Mucosa of descending colon (tissue), 3 donors: ENCODE data around the gene ZEB2. TPM values are rescaled to one million over a fixed set of nuclear protein-coding genes. Genes with fewer than 3 reads are reported as not detected.

Experiments used
- ATAC-seq: fragments of 200-7000 bp; cut with Tn5 transposase; one replicate; pipeline ENCODE4 v1.9.1; 2020; ENCODE audit warnings: mild to moderate bottlenecking, moderate library complexity
- DNase-seq, 3 donors: peaks; one replicate each; pipeline ENCODE4 v3.0.0-alpha.2; 2020
- H3K36me3 ChIP-seq: fragments of 200-600 bp; one replicate; pipeline ENCODE4 v1.8.0; 2021; ENCODE audit warnings: low read depth, mild to moderate bottlenecking
- H3K4me1 ChIP-seq: fragments of 200-600 bp; one replicate; pipeline ENCODE4 v1.8.0; 2021; ENCODE audit warnings: low read depth, mild to moderate bottlenecking
- H3K4me3 ChIP-seq: fragments of 200-600 bp; one replicate; pipeline ENCODE4 v1.8.0; 2021; ENCODE audit warnings: mild to moderate bottlenecking
- H3K9me3 ChIP-seq: fragments of 200-600 bp; one replicate; pipeline ENCODE4 v1.8.0; 2021; ENCODE audit warnings: mild to moderate bottlenecking
- intact Hi-C, 2 donors: fragments of 100-400 bp; cut with DNase I in 1 of 2; cut with micrococcal nuclease in 1 of 2; formaldehyde crosslinking; loops; one replicate each; pipeline versions ENCODE4 v1.11.0 to v1.11.1; 2022; cut with DNase I, micrococcal nuclease
- total RNA-seq, 3 donors: library from RNA; stranded (reverse); fragmentation: NEBNext Ultra II Directional in 2 of 3; extraction: Animal tissue kit (Norgen Biotek cat#: 25700) in 2 of 3; gene quantifications; one replicate each; pipeline versions ENCODE4 v1.2.1 to v1.2.4, GENCODE V29; 2021 to 2023
- TF ChIP-seq, protein P1 (sequence below): fragments of 200-600 bp; IDR thresholded peaks from one replicate; pipeline ENCODE4 v1.8.0; 2022; ENCODE audit warnings: antibody characterized with exemption, mild to moderate bottlenecking
- donor health status: DM: no; HTN: no; CAD: no; lungs with moderate emphysema.
- donor health status: DM: no; HTN: no; CAD: no.
- donor health status: DM: no; HTN: yes; CAD: no.

Gene ZEB2
- total RNA-seq, 3 donors from 2014 or later, result 19.0 to 80.1 (median 48.6) TPM

DNA sequence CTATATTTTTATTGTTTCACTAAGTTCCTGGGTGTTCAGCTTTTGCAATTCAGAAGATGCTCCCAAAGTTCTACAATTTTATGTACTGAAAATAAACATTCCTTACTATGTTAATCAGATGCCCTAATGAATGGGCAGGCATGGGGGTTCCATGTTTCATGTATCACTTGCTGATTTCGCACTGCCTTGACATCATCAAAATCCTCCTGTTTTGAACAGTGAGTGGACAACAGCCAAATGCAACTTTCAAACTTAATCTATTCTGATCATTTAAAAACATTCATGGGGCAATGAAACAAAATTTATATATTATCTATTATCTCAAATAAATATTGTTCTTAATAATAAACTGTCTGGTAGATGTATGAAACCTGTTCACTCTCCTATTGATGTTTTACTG is 43.2 kb downstream of the ZEB2 start:
- intact Hi-C loops, result no loop called here
- Histone ChIP-seq H3K36me3 (no peaks in the 10 kb centered on the region), H3K4me1 (no peaks in the 10 kb centered on the region), H3K4me3 (no peak overlapping the region), H3K9me3 (no peaks in the 10 kb centered on the region)
- TF ChIP-seq, protein P1, sequence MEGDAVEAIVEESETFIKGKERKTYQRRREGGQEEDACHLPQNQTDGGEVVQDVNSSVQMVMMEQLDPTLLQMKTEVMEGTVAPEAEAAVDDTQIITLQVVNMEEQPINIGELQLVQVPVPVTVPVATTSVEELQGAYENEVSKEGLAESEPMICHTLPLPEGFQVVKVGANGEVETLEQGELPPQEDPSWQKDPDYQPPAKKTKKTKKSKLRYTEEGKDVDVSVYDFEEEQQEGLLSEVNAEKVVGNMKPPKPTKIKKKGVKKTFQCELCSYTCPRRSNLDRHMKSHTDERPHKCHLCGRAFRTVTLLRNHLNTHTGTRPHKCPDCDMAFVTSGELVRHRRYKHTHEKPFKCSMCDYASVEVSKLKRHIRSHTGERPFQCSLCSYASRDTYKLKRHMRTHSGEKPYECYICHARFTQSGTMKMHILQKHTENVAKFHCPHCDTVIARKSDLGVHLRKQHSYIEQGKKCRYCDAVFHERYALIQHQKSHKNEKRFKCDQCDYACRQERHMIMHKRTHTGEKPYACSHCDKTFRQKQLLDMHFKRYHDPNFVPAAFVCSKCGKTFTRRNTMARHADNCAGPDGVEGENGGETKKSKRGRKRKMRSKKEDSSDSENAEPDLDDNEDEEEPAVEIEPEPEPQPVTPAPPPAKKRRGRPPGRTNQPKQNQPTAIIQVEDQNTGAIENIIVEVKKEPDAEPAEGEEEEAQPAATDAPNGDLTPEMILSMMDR, result no peak
- ATAC-seq (no peak), DNase-seq (no peak)

DNA sequence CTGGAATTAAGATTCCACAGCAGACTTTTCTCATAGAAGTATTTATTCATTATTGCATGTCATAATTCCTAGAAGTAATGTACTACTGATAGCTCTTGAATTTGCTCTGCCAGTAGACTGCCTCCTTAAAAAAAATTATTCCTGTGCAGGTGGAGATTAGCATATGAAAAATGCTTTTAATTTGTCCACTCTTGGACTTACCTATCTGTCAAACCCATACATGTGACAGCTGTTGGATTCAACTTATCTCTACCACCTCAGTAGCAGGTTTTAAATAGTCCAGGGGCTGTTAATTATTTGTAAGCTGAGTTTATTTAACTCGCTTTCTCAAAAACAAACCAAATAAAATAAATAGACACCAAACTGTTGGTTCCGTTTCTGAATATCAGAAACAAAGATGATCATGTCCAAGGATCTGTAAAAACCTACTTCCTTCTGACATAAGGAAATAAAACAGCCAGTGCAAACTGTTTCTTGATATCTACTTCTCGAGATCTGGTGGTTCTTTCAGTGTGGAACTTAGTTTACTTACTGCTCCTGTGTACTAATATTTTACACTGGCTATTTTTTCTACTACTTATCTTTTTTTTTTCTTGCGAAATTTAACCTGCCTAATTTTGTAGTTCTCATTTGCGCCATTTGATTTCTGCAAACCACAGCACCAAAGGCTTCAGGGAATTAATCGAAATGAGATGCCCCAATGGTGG is 44.2 kb downstream of the ZEB2 start:
- Histone ChIP-seq H3K4me1 (no peaks in the 10 kb centered on the region), H3K36me3 (no peaks in the 10 kb centered on the region), H3K4me3 (no peak overlapping the region), H3K9me3 (no peaks in the 10 kb centered on the region)
- intact Hi-C loops, result no loop called here
- TF ChIP-seq, protein P1, result no peak
- no peak for ATAC-seq
- DNase-seq, result no peak

DNA sequence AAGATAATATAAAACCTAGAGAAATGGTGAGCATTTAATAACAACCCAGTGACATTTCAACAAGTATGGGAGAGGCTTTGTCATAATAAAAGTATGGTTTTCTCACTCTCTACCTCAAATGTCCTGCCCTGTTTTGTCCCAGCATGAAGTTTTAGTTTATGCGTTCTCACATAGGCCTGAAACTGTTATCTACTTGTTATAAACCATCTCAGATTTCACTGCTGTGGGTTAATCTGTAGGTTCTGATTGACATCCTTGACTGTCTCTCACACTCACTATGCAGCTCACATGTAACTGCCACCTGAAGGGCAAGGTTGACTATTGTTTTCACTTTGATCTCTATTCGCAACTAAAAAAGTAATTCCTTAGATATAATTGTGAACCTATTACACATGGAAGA is 44.9 kb downstream of the ZEB2 start:
- DNase-seq (no peak), ATAC-seq (no peak)
- H3K4me1 ChIP-seq, result no peaks in the 10 kb centered on the region
- H3K36me3 ChIP-seq, result no peaks in the 10 kb centered on the region
- H3K9me3 ChIP-seq, result no peaks in the 10 kb centered on the region
- intact Hi-C loops, result no loop called here
- TF ChIP-seq, protein P1, result no peak
- H3K4me3 ChIP-seq, result no peak overlapping the region

DNA sequence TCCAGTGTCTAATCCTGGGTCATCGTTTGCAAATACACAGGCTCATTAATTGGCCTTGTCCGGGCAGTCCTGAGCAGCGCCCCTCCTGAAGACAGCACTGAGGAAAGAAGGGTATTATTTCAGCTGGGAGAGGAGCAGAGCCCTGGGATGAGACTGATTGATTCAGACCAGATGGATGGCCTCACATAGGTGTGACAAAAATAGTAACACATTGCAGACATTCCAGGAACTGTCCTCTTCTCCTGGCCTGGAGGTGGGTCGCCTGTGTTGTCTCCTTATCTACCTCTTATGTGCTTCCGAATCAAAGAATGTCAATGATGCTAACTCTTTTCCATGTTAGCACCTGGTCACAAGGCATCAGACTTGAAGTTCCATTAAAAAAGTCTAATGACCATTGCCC is 45.9 kb downstream of the ZEB2 start:
- no peaks in the 10 kb centered on the region for H3K9me3 ChIP-seq
- no peaks in the 10 kb centered on the region for H3K4me1 ChIP-seq
- H3K4me3 ChIP-seq, result no peak overlapping the region
- TF ChIP-seq, protein P1, result no peak
- ATAC-seq (no peak), DNase-seq (no peak)
- no peaks in the 10 kb centered on the region for H3K36me3 ChIP-seq
- intact Hi-C loops, result no loop called here

DNA sequence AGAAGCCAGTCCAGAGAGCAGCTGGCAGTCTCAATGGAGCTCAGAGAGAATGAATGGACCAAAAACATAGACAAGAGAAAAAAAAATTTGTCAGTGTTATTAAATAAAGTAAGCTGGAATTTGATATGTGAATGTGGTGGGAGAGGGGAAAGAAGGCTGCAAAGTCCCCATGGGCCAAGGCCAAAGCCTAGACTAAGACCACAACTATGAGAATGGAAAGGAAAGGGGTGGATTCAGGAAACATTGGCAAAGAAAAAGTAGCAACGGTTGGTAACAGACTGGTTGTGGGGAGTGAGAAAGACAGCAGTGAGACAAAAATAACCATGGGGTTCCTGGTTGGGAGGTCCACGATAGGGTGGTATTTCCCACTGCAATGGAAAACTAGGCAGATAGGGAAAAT is 47.0 kb downstream of the ZEB2 start:
- DNase-seq (no peak), ATAC-seq (no peak)
- H3K9me3 ChIP-seq, result no peaks in the 10 kb centered on the region
- intact Hi-C loops, result no loop called here
- H3K36me3 ChIP-seq, result no peaks in the 10 kb centered on the region
- TF ChIP-seq, protein P1, result no peak
- no peak overlapping the region for H3K4me3 ChIP-seq
- H3K4me1 ChIP-seq, result no peaks in the 10 kb centered on the region

DNA sequence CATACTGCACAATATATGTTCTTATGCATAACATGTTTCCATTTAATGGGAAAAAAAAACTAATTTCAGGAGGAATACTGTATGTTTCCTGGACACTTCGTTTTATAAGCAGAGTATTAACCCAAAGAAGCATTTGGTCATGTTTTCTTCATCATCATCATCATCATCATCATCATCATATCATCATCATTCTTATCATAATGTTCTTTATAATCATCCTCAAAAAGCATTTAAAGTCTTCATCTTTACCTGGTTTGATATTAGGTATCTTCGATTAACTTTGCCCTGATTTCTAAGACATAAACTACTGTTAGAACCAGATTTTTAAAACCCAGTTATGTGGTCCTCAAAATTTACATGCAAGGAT is 47.9 kb downstream of the ZEB2 start:
- TF ChIP-seq, protein P1, result no peak
- no peak for DNase-seq
- Histone ChIP-seq H3K36me3 (no peaks in the 10 kb centered on the region), H3K4me3 (no peak overlapping the region), H3K4me1 (no peaks in the 10 kb centered on the region), H3K9me3 (no peaks in the 10 kb centered on the region)
- intact Hi-C loops, result no loop called here
- no peak for ATAC-seq
